CD4-positive, alpha-beta T cell treated with Interleukin-1 beta for 1 hour (primary cell): ENCODE measurements around the gene YIF1A.
"Not testable (repeated sequence)": the region's sequence is repeated elsewhere in the genome, so short reads cannot be mapped to it uniquely, and the experiment has no call there.

ENCODE experiments used
- DNase-seq, 2 donors: peaks; one replicate each; pipeline ENCODE4 v3.0.0-alpha.2; 2020 to 2022

The YIF1A gene

GRCh38 chr11:66325263-66325671 is 36.3 kb upstream of the YIF1A start:
- no peak for DNase-seq

- no peak for DNase-seq
These were observed 35.7 kb upstream of the YIF1A start for GRCh38 chr11:66324664-66325063.

GRCh38 chr11:66323684-66324083 is 34.7 kb upstream of the YIF1A start:
- no peak for DNase-seq

- DNase-seq = no peak
These were observed 33.9 kb upstream of the YIF1A start for GRCh38 chr11:66322732-66323427.

GRCh38 chr11:66321606-66322005 is 32.7 kb upstream of the YIF1A start:
- no peak for DNase-seq

GRCh38 chr11:66320748-66321147 is 31.8 kb upstream of the YIF1A start:
- not testable (repeated sequence) for DNase-seq

GRCh38 chr11:66320289-66320688 is 31.3 kb upstream of the YIF1A start:
- DNase-seq = not testable (repeated sequence)

GRCh38 chr11:66318600-66318970 is 29.6 kb upstream of the YIF1A start:
- no peak for DNase-seq

GRCh38 chr11:66317723-66318599 is 29.0 kb upstream of the YIF1A start:
- DNase-seq = peak; percentile 74 to 89

GRCh38 chr11:66317322-66317722 is 28.4 kb upstream of the YIF1A start:
- peak; percentile 39 to 72 for DNase-seq

GRCh38 chr11:66316849-66317251 is 27.9 kb upstream of the YIF1A start, which contains the start of gene CD248:
Gene CD248, minus strand, starts transcription at chr11:66317044. Its CDS starts 17 bp downstream, at chr11:66317027.
- peak in 1 of 2 donors; percentile 17 for DNase-seq

GRCh38 chr11:66315921-66316811 is 27.2 kb upstream of the YIF1A start:
- DNase-seq = no peak

GRCh38 chr11:66315498-66315885 is 26.5 kb upstream of the YIF1A start:
- no peak for DNase-seq

GRCh38 chr11:66314561-66315497 is 25.9 kb upstream of the YIF1A start:
- no peak for DNase-seq

GRCh38 chr11:66314186-66314501 is 25.2 kb upstream of the YIF1A start:
- no peak for DNase-seq

- DNase-seq = no peak
These were observed 24.6 kb upstream of the YIF1A start for GRCh38 chr11:66313321-66314185.

- DNase-seq = peak; percentile 99
These were observed 23.8 kb upstream of the YIF1A start for GRCh38 chr11:66312549-66313320.

- DNase-seq = peak; percentile 98 to 99
These were observed 23.1 kb upstream of the YIF1A start for GRCh38 chr11:66311965-66312548.

- DNase-seq = no peak
These were observed 22.6 kb upstream of the YIF1A start for GRCh38 chr11:66311470-66311964.
